ENCODE results near the gene LTBP3.

Gene LTBP3

GRCh38 chr11:65492637-65493366 lies 65.4 kb downstream of the LTBP3 start:
- CTCF ChIA-PET, result interaction anchor here (0.6 to 1.0 kb wide), 3 partner anchors 9 to 534 kb away, joined by 3 read pairs; partner anchors contain the start of gene CATSPER1
- POLR2A ChIA-PET (ENCODE audit: low non-redundant PET), result interaction anchor here (0.5 to 2.5 kb wide), 6 partner anchors 14 to 288 kb away, joined by 3 to 19 read pairs (median 3); partner anchors contain the start of gene AP5B1
- no peak for DNase-seq (ENCODE audit: low spot score)
- TF ChIP-seq CTCF (conservative IDR thresholded peaks at IDR 0.05; ENCODE audit: low read depth), result no peak
- peak overlapping the region; percentile 99 for H3K27ac ChIP-seq

GRCh38 chr11:65492387-65492636 lies 65.8 kb downstream of the LTBP3 start:
- H3K27ac ChIP-seq, result peak overlapping the region; percentile 99
- no peak for DNase-seq (ENCODE audit: low spot score)
- POLR2A ChIA-PET (ENCODE audit: low non-redundant PET), result interaction anchor here (0.6 to 2.5 kb wide), 5 partner anchors 10 to 288 kb away, joined by 3 to 19 read pairs (median 4); partner anchors contain the start of gene AP5B1
- no peak for TF ChIP-seq CTCF (conservative IDR thresholded peaks at IDR 0.05; ENCODE audit: low read depth)
- CTCF ChIA-PET, result interaction anchor here (0.6 to 1.0 kb wide), 2 partner anchors 10 to 361 kb away, joined by 3 read pairs; no protein-coding TSS in a partner anchor

- ChIA-PET CTCF (interaction anchor here (0.6 to 1.0 kb wide), 4 partner anchors 10 to 360 kb away, joined by 3 to 7 read pairs (median 3); no protein-coding TSS in a partner anchor), POLR2A (ENCODE audit: low non-redundant PET) (interaction anchor here (0.6 to 2.5 kb wide), 4 partner anchors 10 to 289 kb away, joined by 3 to 19 read pairs (median 4); partner anchors contain the start of gene AP5B1)
- no peak for TF ChIP-seq CTCF (conservative IDR thresholded peaks at IDR 0.05; ENCODE audit: low read depth)
- H3K27ac ChIP-seq, result peak overlapping the region; percentile 99
- no peak for DNase-seq (ENCODE audit: low spot score)
Observed at GRCh38 chr11:65491614-65492386, 66.4 kb downstream of the LTBP3 start.

- DNase-seq (ENCODE audit: low spot score), result no peak
- ChIA-PET CTCF (interaction anchor here (0.7 to 0.9 kb wide), 2 partner anchors 12 to 19 kb away, joined by 3 to 7 read pairs; no protein-coding TSS in a partner anchor), POLR2A (ENCODE audit: low non-redundant PET) (interaction anchor here (1.2 kb wide), 1 partner anchor 11 kb away, joined by 4 read pairs; no protein-coding TSS in a partner anchor)
- H3K27ac ChIP-seq, result peak overlapping the region; percentile 99
- TF ChIP-seq CTCF (conservative IDR thresholded peaks at IDR 0.05; ENCODE audit: low read depth), result no peak
Observed at GRCh38 chr11:65491163-65491465, 67.0 kb downstream of the LTBP3 start.

GRCh38 chr11:65489706-65490320 lies 68.3 kb downstream of the LTBP3 start:
- peak overlapping the region; percentile 99 for H3K27ac ChIP-seq
- POLR2A ChIA-PET (ENCODE audit: low non-redundant PET), result interaction anchor here (0.6 kb wide), 1 partner anchor 12 kb away, joined by 3 read pairs; no protein-coding TSS in a partner anchor
- CTCF ChIA-PET, result interaction anchor here (0.8 kb wide), 1 partner anchor 11 kb away, joined by 4 read pairs; no protein-coding TSS in a partner anchor
- no peak for TF ChIP-seq CTCF (conservative IDR thresholded peaks at IDR 0.05; ENCODE audit: low read depth)
- no peak for DNase-seq (ENCODE audit: low spot score)

All from RWPE1 (cell line).